CD4-positive, alpha-beta T cell (primary cell): ENCODE data around the gene SAMM50. TPM values are rescaled to one million over a fixed set of nuclear protein-coding genes. Genes with fewer than 3 reads are reported as not detected.

Source experiments
- ATAC-seq: fragments of 200-7000 bp; cut with Tn5 transposase; one replicate; pipeline ENCODE4 v1.10.0; 2022; ENCODE audit warnings: mild to moderate bottlenecking; ENCODE audit not compliant: poor library complexity
- CTCF ChIA-PET: fragments of 350-600 bp; sonication (Branson Sonifier 250); formaldehyde crosslinking; loops from one replicate; lab custom pipeline; 2021; ENCODE audit warnings: antibody characterized with exemption, inconsistent platforms; lab: Charles Lee
- POLR2A ChIA-PET: fragments of 350-600 bp; sonication (Branson Sonifier 250); formaldehyde crosslinking; loops from one replicate; lab custom pipeline; 2021; ENCODE audit warnings: antibody characterized with exemption, inconsistent platforms; lab: Charles Lee
- DNase-seq, 14 experiments: peaks; one replicate each; pipeline ENCODE4 v3.0.0-alpha.2; 2013 to 2020; ENCODE audit warnings: mixed read lengths in 2 of 14
- H3K27ac ChIP-seq, 2 donors: one replicate each; pipeline versions ENCODE4 v1.5.1 to v1.7.0; 2013; ENCODE audit warnings: low read length in 2 of 2, low read depth in 1 of 2, mild to moderate bottlenecking in 1 of 2
- H3K27me3 ChIP-seq, 2 experiments: 1 replicate in 1 of 2; 2 replicates in 1 of 2; pipeline versions ENCODE4 v1.6.1 to v1.7.0; 2013; ENCODE audit warnings: low read length in 2 of 2, control low read depth in 1 of 2, mild to moderate bottlenecking in 1 of 2, moderate library complexity in 1 of 2; ENCODE audit not compliant: insufficient read depth in 2 of 2, control insufficient read depth in 1 of 2
- H3K36me3 ChIP-seq: one replicate; pipeline ENCODE4 v1.6.1; 2013; ENCODE audit warnings: low read length, control low read depth; ENCODE audit not compliant: insufficient read depth
- H3K4me1 ChIP-seq: one replicate; pipeline ENCODE4 v1.6.1; 2013; ENCODE audit warnings: low read length, control low read depth; ENCODE audit not compliant: insufficient read depth
- H3K4me3 ChIP-seq: one replicate; pipeline ENCODE4 v1.5.1; 2013; ENCODE audit warnings: mild to moderate bottlenecking, low read length, moderate library complexity
- H3K9me3 ChIP-seq, 2 experiments: 1 replicate in 1 of 2; 2 replicates in 1 of 2; pipeline versions ENCODE4 v1.6.1 to v1.7.0; 2013; ENCODE audit warnings: low read length in 2 of 2, mild to moderate bottlenecking in 2 of 2, control low read depth in 1 of 2, moderate library complexity in 1 of 2; ENCODE audit not compliant: control insufficient read depth in 1 of 2, insufficient read depth in 1 of 2
- H3K27ac Mint-ChIP-seq: one replicate; pipeline ENCODE4 v1.8.0; 2020; ENCODE audit warnings: mixed read lengths
- H3K27me3 Mint-ChIP-seq: one replicate; pipeline ENCODE4 v1.8.0; 2021; ENCODE audit warnings: mixed read lengths
- H3K36me3 Mint-ChIP-seq: one replicate; pipeline ENCODE4 v1.8.0; 2021; ENCODE audit warnings: low read depth, mixed read lengths
- H3K4me1 Mint-ChIP-seq: one replicate; pipeline ENCODE4 v1.8.0; 2021; ENCODE audit warnings: low read depth, mixed read lengths
- H3K4me3 Mint-ChIP-seq: one replicate; pipeline ENCODE4 v1.8.0; 2020; ENCODE audit warnings: mild to moderate bottlenecking, mixed read lengths
- H3K9me3 Mint-ChIP-seq: one replicate; pipeline ENCODE4 v1.8.0; 2020; ENCODE audit warnings: mixed read lengths
- intact Hi-C, 2 experiments: fragments of 100-400 bp; cut with DNase I in 1 of 2; cut with micrococcal nuclease in 1 of 2; formaldehyde crosslinking; loops; one replicate each; pipeline versions ENCODE4 v1.15.1 to v1.9.0; 2023 to 2025; cut with DNase I, micrococcal nuclease
- total RNA-seq, 174 experiments: library from RNA in 2 of 174; stranded (reverse) in 2 of 174; gene quantifications; one replicate each; pipeline ENCODE4 v1.2.3 and lab custom pipeline; 2021 to 2026
- TF ChIP-seq, protein P1 (sequence below): fragments of 200-600 bp; IDR thresholded peaks from one replicate; pipeline ENCODE4 v1.8.0; 2022; ENCODE audit warnings: antibody characterized with exemption, mild to moderate bottlenecking

SAMM50 gene
- total RNA-seq, 2 experiments from 2014 or later, result 15.2 to 18.0 TPM

GRCh38 chr22:43978558-43978957 is 23.3 kb downstream of the SAMM50 start:
- Histone ChIP-seq H3K36me3 (peaks cover 86% of the 10 kb centered on the region), H3K9me3 (no peaks in the 10 kb centered on the region), H3K27ac (no peak overlapping the region), H3K27me3 (no peaks in the 10 kb centered on the region), H3K4me1 (no peaks in the 10 kb centered on the region), H3K4me3 (no peak overlapping the region)
- CTCF ChIA-PET, result no interaction called here
- DNase-seq (no peak), ATAC-seq (no peak)
- no peak overlapping the region for H3K27ac Mint-ChIP-seq
- intact Hi-C loops, result no loop called here
- POLR2A ChIA-PET, result no interaction called here
- H3K36me3 Mint-ChIP-seq, result peaks cover 85% of the 10 kb centered on the region
- no peaks in the 10 kb centered on the region for H3K9me3 Mint-ChIP-seq
- no peak overlapping the region for H3K4me3 Mint-ChIP-seq
- TF ChIP-seq, protein P1, sequence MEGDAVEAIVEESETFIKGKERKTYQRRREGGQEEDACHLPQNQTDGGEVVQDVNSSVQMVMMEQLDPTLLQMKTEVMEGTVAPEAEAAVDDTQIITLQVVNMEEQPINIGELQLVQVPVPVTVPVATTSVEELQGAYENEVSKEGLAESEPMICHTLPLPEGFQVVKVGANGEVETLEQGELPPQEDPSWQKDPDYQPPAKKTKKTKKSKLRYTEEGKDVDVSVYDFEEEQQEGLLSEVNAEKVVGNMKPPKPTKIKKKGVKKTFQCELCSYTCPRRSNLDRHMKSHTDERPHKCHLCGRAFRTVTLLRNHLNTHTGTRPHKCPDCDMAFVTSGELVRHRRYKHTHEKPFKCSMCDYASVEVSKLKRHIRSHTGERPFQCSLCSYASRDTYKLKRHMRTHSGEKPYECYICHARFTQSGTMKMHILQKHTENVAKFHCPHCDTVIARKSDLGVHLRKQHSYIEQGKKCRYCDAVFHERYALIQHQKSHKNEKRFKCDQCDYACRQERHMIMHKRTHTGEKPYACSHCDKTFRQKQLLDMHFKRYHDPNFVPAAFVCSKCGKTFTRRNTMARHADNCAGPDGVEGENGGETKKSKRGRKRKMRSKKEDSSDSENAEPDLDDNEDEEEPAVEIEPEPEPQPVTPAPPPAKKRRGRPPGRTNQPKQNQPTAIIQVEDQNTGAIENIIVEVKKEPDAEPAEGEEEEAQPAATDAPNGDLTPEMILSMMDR, result no peak
- no peaks in the 10 kb centered on the region for H3K27me3 Mint-ChIP-seq
- no peaks in the 10 kb centered on the region for H3K4me1 Mint-ChIP-seq

DNA sequence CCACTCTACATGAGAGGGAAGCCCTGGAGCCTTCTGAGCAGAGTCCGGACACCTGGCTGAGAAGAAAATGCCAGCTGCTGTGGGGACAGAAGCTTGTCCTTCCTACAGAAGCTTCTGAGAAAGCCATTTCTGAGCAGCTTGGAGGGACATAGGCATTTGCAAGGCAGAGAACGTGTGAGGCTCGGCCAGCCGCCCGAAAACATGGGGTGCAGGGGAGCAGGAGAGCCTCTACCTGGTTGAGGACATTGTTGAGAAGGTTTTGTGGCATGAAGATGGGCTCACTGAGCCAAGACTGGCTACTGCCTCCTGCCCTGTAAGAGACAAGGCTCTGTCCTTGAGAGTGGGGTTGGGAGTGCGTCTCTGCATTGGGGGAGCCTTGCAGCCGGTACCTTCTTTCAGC is 25.3 kb downstream of the SAMM50 start:
- intact Hi-C loops, result no loop called here
- POLR2A ChIA-PET, result no interaction called here
- DNase-seq (no peak), ATAC-seq (no peak)
- H3K27me3 Mint-ChIP-seq, result no peaks in the 10 kb centered on the region
- CTCF ChIA-PET, result no interaction called here
- peaks cover 85% of the 10 kb centered on the region for H3K36me3 Mint-ChIP-seq
- H3K9me3 Mint-ChIP-seq, result no peaks in the 10 kb centered on the region
- H3K27ac Mint-ChIP-seq, result no peak overlapping the region
- Histone ChIP-seq H3K36me3 (peaks cover 83% of the 10 kb centered on the region), H3K4me1 (no peaks in the 10 kb centered on the region), H3K9me3 (no peaks in the 10 kb centered on the region), H3K27ac (no peak overlapping the region), H3K4me3 (no peak overlapping the region), H3K27me3 (no peaks in the 10 kb centered on the region)
- TF ChIP-seq, protein P1, result no peak
- H3K4me1 Mint-ChIP-seq, result no peaks in the 10 kb centered on the region
- no peak overlapping the region for H3K4me3 Mint-ChIP-seq

- H3K9me3 Mint-ChIP-seq, result no peaks in the 10 kb centered on the region
- no peak for ATAC-seq
- TF ChIP-seq, protein P1, result no peak
- peaks cover 84% of the 10 kb centered on the region for H3K36me3 Mint-ChIP-seq
- no peak overlapping the region for H3K4me3 Mint-ChIP-seq
- no peak for DNase-seq
- no peaks in the 10 kb centered on the region for H3K4me1 Mint-ChIP-seq
- Histone ChIP-seq H3K27me3 (no peaks in the 10 kb centered on the region), H3K27ac (no peak overlapping the region), H3K36me3 (peaks cover 81% of the 10 kb centered on the region), H3K4me3 (no peak overlapping the region), H3K4me1 (no peaks in the 10 kb centered on the region), H3K9me3 (no peaks in the 10 kb centered on the region)
- H3K27ac Mint-ChIP-seq, result no peak overlapping the region
- POLR2A ChIA-PET, result no interaction called here
- intact Hi-C loops, result no loop called here
- CTCF ChIA-PET, result no interaction called here
- no peaks in the 10 kb centered on the region for H3K27me3 Mint-ChIP-seq
Measured at GRCh38 chr22:43980996-43981395, 25.8 kb downstream of the SAMM50 start.
